ENCODE data around the gene PRPF39.

The PRPF39 gene

DNA sequence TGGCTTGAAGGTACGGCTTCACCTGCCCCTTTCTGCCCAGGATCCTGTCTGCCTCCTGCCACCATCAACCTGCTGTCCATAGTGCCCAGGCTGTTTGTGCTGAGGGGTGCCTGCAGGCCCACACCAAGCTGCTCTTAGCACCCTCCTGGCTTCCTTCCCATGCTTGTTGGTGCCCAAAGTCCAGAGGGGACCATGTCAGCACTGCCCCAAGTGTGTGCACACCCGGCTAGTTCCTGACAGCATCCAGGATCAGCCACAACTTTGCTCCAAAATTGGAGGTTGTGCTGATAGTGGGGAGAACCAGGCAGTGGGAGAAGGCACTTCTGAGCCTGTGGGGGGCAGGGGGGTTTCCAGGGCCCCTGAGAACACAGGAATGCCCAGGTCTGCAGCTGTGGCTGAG, 44.5 kb upstream of the PRPF39 start (continued):
- TF ChIP-seq, protein P1, sequence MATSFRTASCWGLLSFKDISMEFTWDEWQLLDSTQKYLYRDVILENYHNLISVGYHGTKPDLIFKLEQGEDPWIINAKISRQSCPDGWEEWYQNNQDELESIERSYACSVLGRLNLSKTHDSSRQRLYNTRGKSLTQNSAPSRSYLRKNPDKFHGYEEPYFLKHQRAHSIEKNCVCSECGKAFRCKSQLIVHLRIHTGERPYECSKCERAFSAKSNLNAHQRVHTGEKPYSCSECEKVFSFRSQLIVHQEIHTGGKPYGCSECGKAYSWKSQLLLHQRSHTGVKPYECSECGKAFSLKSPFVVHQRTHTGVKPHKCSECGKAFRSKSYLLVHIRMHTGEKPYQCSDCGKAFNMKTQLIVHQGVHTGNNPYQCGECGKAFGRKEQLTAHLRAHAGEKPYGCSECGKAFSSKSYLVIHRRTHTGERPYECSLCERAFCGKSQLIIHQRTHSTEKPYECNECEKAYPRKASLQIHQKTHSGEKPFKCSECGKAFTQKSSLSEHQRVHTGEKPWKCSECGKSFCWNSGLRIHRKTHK (tag by site-specific recombination; IDR thresholded peaks at IDR 0.05), result no peak
- no peak for TF ChIP-seq ZNF169 (tag by site-specific recombination; IDR thresholded peaks at IDR 0.05)

DNA sequence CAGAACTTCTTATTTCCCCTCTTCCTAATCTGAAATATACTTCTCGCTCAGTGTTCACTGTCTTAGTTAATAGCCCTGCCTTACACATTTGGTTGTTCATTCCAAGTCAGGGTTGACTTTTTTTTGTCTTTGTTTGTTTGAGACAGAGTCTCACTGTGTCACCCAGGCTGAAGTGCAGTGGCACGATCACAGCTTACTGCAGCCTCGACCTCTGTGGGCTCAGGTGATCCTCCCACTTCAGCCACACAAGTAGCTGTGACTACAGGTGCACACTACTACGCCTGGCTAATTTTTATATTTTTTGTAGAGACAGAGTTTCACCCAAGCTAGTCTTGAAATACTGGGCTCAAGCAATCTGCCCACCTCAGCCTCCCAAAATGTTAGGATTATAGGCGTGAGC, 42.3 kb upstream of the PRPF39 start:
- Histone ChIP-seq H3K4me3 (ENCODE audit: low read depth, low read length) (no peak overlapping the region), H3K27ac (ENCODE audit: extremely low read depth, low read depth, low read length) (no peak overlapping the region), H3K9me3 (ENCODE audit: control insufficient read depth, insufficient read depth, low read depth, low read length) (no peaks in the 10 kb centered on the region), H3K4me1 (ENCODE audit: control insufficient read depth, insufficient read depth, low read length) (no peaks in the 10 kb centered on the region), H3K36me3 (ENCODE audit: control insufficient read depth in 2 of 2, insufficient read depth in 1 of 2, low read length in 2 of 2) (peaks cover 9 to 42% of the 10 kb centered on the region in 2 experiments)
- no peak for TF ChIP-seq ZNF211 (tag by site-specific recombination; IDR thresholded peaks at IDR 0.05; ENCODE audit: low read depth)
- no peak for TF ChIP-seq ZNF600 (tag by site-specific recombination; IDR thresholded peaks at IDR 0.05)
- no peak for TF ChIP-seq ZNF830 (tag by site-specific recombination; IDR thresholded peaks at IDR 0.05; ENCODE audit: low read depth)
- ChIA-PET POLR2A (no interaction called here), CTCF (no interaction called here)

DNA sequence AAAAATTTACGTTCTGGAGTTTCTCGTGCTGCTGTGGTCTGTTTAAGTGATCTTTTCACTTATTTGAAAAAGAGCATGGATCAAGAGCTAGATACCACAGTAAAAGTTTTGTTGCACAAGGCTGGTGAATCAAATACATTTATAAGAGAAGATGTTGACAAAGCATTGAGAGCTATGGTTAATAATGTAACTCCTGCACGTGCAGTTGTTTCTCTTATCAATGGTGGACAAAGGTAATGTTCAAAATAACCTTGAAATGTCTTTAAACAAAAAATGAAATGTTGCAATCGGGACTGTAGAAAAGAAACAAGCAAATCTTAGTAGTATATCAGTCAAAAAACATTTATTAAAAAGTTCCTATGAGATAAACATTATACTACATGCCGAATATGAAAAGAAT, 39.3 kb upstream of the PRPF39 start:
- Histone ChIP-seq H3K4me3 (ENCODE audit: low read depth, low read length) (no peak overlapping the region), H3K36me3 (ENCODE audit: control insufficient read depth in 2 of 2, insufficient read depth in 1 of 2, low read length in 2 of 2) (peaks cover 9 to 20% of the 10 kb centered on the region in 2 experiments), H3K9me3 (ENCODE audit: control insufficient read depth, insufficient read depth, low read depth, low read length) (no peaks in the 10 kb centered on the region), H3K4me1 (ENCODE audit: control insufficient read depth, insufficient read depth, low read length) (no peaks in the 10 kb centered on the region), H3K27ac (ENCODE audit: extremely low read depth, low read depth, low read length) (no peak overlapping the region)
- POLR2A ChIA-PET, result no interaction called here
- CTCF ChIA-PET, result interaction anchor here (0.7 kb wide), 1 partner anchor 99 kb away, joined by 7 read pairs; no protein-coding TSS in a partner anchor
- TF ChIP-seq, protein P2, sequence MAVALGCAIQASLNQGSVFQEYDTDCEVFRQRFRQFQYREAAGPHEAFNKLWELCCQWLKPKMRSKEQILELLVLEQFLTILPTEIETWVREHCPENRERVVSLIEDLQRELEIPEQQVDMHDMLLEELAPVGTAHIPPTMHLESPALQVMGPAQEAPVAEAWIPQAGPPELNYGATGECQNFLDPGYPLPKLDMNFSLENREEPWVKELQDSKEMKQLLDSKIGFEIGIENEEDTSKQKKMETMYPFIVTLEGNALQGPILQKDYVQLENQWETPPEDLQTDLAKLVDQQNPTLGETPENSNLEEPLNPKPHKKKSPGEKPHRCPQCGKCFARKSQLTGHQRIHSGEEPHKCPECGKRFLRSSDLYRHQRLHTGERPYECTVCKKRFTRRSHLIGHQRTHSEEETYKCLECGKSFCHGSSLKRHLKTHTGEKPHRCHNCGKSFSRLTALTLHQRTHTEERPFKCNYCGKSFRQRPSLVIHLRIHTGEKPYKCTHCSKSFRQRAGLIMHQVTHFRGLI (tag by site-specific recombination; IDR thresholded peaks at IDR 0.05), result no peak
- no peak for TF ChIP-seq FEZF1 (tag by site-specific recombination; IDR thresholded peaks at IDR 0.05)
- no peak for TF ChIP-seq SP3 (tag by site-specific recombination; IDR thresholded peaks at IDR 0.05)
- TF ChIP-seq, protein P3, sequence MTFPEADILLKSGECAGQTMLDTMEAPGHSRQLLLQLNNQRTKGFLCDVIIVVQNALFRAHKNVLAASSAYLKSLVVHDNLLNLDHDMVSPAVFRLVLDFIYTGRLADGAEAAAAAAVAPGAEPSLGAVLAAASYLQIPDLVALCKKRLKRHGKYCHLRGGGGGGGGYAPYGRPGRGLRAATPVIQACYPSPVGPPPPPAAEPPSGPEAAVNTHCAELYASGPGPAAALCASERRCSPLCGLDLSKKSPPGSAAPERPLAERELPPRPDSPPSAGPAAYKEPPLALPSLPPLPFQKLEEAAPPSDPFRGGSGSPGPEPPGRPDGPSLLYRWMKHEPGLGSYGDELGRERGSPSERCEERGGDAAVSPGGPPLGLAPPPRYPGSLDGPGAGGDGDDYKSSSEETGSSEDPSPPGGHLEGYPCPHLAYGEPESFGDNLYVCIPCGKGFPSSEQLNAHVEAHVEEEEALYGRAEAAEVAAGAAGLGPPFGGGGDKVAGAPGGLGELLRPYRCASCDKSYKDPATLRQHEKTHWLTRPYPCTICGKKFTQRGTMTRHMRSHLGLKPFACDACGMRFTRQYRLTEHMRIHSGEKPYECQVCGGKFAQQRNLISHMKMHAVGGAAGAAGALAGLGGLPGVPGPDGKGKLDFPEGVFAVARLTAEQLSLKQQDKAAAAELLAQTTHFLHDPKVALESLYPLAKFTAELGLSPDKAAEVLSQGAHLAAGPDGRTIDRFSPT (tag by site-specific recombination; IDR thresholded peaks at IDR 0.05), result no peak
- TF ChIP-seq ZNF426 (tag by site-specific recombination; IDR thresholded peaks at IDR 0.05), result no peak
- TF ChIP-seq, protein P4, sequence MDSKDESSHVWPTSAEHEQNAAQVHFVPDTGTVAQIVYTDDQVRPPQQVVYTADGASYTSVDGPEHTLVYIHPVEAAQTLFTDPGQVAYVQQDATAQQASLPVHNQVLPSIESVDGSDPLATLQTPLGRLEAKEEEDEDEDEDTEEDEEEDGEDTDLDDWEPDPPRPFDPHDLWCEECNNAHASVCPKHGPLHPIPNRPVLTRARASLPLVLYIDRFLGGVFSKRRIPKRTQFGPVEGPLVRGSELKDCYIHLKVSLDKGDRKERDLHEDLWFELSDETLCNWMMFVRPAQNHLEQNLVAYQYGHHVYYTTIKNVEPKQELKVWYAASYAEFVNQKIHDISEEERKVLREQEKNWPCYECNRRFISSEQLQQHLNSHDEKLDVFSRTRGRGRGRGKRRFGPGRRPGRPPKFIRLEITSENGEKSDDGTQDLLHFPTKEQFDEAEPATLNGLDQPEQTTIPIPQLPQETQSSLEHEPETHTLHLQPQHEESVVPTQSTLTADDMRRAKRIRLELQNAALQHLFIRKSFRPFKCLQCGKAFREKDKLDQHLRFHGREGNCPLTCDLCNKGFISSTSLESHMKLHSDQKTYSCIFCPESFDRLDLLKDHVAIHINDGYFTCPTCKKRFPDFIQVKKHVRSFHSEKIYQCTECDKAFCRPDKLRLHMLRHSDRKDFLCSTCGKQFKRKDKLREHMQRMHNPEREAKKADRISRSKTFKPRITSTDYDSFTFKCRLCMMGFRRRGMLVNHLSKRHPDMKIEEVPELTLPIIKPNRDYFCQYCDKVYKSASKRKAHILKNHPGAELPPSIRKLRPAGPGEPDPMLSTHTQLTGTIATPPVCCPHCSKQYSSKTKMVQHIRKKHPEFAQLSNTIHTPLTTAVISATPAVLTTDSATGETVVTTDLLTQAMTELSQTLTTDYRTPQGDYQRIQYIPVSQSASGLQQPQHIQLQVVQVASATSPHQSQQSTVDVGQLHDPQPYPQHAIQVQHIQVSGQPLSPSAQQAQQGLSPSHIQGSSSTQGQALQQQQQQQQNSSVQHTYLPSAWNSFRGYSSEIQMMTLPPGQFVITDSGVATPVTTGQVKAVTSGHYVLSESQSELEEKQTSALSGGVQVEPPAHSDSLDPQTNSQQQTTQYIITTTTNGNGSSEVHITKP (tag by site-specific recombination; IDR thresholded peaks at IDR 0.05), result no peak
- TF ChIP-seq GLIS1 (tag by site-specific recombination; IDR thresholded peaks at IDR 0.05), result no peak
- TF ChIP-seq KLF1 (tag by site-specific recombination; IDR thresholded peaks at IDR 0.05), result no peak

Data from HEK293 (cell line).